ENCODE measurements around the gene SALL3.
"Not testable (repeated sequence)": the region's sequence is repeated elsewhere in the genome, so short reads cannot be mapped to it uniquely, and the experiment has no call there.

The SALL3 gene

DNA sequence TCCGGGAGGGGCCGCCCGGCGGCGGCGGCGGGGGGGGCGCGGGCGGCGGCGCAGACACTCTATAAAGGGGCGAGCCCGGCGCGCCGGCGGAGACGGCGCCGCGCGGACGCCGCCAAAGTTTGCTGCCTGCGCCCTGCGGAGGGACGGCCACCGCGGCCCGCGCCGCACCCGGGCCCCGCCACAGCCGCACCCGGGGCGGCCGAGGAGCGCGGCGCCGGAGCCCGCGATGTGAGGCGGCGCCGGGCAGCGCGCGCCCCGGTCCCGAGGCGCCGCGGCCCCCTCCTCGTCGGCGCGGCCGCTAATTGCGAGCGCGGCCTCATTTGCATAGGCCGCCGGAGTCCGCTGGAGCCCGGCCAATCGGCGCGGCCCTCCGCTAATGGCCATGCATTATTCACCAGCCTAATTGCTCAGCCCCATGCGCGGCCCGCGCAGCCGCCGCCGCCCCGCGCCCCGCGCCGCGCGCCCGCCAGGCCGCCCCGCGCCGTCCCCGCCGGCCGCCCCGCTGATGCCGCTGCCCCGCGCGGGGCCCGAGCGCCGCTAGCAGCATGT lies at the start of gene SALL3:
Gene SALL3, plus strand, starts transcription at position 89 of the 549 bp plus-strand sequence. Its CDS starts 457 bp downstream, at position 546.
- no peak for DNase-seq (ENCODE audit: low read depth)

DNA sequence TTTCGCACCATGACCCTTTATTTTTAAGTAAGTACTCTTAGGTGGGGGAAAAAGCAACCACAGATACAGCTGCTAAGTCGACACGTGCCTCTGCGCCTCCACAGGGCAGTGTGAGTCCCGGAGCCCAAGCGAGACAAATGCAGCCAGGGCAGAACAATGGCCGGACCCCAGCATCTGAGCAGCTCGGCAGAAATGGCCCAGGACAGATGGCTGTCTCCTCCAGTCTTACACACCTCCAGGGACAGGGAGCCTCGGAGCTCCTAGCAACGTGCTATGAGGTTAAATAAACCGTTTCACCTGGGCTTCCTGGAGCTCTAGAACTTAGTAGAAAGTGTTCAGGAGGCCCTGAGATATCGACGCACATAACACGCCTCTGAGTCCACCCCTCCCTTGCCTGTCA lies 47.3 kb upstream of the SALL3 start:
- DNase-seq (ENCODE audit: low read depth) = no peak

DNA sequence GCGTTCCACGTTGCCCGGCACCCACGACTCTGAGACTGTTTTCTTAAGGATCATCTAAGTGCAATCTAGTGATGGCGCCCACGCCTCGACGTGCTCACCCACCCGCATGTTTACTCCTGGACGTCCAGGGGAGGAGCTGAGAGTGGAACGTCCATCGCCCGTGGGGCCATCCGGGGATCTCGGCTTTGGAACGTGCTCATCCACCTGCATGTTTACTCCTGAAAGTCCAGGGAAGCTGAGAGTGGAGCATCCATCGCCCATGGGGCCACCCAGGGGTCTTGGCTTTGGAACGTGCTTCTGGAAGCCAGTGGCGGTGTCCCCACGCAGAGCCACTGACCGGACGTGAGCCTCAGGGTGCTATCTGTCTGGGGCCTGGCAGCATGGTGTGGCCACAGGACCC lies 45.6 kb upstream of the SALL3 start:
- no peak for DNase-seq (ENCODE audit: low read depth)

DNA sequence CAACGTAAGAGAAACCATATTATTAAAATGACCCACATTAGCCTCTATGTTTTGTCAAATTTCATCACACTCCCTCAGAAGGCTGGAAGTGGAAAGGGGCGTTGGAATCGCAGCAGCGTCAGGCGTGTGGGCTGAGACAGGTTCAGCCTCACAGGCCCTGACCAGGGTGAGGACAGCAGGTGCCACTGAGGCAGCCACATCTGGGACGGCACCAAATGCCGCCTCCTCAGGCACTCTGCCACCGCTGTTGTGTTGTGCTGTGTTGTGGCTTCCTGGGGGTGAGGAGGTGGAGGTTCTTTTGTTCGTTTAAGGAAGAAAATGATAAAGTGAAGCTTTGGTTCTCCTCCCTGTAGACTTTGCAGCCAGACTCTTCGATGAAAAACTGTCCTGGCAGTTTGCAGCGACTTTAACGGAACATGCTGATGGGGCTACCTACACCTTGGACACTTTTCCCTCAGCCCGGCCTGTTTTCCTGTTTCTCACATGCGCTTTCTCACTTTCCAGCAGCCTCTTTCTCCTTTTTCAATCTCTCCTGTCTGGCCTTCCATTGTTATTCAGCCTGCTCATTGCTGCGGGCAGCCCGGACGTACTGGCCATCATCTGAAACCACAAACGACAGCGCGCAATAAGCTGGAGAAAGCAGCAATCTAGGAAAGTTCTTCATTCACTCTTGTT lies 44.9 kb upstream of the SALL3 start:
- DNase-seq (ENCODE audit: low read depth) = no peak

DNA sequence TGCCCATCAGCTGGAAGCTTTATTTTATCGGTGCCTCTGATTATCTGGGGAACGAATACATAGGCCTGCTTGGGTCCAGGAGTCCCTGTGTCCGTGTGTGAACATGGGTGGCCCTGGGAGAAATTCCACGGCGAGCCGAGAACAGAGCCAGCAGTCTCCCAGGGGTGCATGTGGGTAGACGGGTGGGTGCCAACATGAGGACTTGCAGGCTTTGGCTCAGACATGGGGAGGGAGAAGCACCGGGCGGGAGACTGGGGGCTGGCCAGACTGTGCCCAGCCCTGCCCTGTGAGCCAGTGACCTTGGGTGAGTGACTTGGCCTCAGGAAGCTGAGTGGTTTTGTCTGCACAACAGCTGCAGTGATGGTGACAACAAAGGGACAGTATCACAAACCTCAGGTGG lies 44.2 kb upstream of the SALL3 start:
- no peak for DNase-seq (ENCODE audit: low read depth)

DNA sequence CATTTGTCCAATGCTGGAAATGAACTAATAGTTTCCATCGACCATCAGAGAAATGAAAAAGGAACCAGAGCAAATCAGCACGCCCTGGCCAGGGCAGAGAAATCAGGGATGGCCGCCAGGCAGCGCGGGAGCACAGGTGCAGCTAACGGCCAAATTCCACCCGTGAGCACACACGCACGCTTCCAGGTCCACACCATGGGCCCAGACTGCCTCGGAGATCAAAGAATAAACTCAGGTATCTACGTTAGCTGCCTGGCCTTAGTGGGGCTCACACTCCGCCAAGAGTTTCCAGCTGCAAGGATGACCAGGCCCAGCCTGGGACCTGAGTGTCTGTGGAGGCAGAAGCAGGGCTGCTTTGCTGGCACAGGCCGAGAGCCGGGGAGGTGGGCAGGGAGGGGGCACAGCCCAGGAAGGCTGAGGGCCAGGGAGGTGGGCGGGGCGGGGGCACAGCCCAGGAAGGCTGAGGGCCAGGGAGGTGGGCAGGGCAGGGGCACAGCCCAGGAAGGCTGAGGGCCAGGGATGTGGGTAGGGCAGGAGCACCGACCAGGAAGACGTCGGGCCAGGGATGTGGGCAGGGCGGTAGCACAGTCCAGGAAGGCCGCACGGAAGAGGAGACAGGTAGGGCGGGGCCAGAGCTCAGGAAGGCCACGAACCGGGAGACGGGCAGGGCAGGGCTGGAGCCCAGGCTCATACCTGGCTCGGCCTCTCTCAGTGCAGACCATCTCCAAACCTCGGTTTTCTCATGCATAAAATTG lies 43.2 kb upstream of the SALL3 start:
- no peak for DNase-seq (ENCODE audit: low read depth)

DNA sequence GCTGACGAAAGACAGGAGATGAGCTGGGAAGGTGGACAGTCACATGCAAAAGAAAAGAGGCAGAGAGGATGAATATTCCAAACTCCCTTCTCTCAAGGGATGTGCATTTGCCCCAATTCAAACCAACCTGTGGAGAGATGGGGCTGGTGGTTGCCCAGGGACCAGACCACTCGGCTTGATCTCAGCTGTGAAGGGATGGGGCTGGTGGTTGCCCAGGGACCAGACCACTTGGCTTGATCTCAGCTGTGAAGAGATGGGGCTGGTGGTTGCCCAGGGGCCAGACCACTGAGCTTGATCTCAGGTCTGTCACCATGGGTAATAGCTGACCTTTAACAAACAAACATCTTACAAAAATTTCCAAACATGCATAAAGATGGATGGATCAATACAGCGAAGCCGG lies 42.5 kb upstream of the SALL3 start:
- no peak for DNase-seq (ENCODE audit: low read depth)

DNA sequence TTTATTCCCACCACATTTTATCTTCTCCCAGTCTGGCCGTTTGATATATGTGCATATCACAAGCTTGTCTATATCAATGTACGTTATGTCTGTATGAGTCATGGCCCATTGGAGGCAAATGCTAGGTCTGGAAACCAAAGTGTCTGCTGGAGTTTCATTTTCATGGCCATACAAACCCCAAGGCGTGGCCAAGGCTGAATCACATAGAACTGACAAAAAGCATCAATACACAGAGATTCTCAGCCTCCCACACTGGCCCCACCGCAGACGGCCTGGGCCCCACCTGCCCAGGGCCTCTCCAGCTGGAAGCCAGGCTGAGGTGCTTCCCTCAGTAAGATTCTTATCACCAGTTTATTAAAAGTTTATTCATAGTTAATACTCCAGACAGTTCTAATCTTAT lies 40.5 kb upstream of the SALL3 start:
- no peak for DNase-seq (ENCODE audit: low read depth)

DNA sequence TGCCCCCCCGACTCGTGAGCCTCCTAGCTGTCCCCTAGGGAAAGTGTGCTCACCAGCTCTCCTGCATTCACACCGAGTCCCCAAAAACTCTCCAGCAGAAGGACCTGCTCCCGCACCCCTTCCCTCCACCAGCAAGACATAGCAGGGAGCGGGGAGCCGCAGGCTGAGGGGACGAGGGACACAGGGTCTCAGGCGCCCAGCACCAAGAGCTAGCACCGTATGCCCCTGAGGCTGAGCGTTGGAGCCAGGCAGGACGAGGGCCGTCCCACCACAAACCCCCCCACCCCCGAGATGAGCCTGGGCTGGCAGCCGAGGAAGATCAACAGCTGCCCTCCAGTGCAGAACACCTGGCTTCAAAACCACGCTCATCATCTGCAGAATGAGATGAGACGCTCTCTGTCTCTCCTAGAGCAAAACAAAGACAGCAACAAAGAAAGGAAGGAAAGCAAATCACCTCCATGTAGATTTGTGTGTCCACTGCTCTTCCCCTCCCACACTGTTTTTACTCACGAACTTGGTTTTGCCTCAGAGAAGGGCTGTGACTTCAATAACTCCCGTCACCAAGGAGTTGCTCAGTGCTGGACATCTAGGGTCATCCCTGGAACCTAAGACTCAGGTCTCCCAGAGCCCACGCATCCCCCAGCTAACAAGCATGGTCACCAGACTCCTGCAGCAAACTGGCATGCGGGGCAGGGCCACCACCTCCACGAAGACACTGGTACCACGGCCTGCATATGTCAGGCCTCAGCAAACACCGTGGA lies 39.7 kb upstream of the SALL3 start:
- no peak for DNase-seq (ENCODE audit: low read depth)

DNA sequence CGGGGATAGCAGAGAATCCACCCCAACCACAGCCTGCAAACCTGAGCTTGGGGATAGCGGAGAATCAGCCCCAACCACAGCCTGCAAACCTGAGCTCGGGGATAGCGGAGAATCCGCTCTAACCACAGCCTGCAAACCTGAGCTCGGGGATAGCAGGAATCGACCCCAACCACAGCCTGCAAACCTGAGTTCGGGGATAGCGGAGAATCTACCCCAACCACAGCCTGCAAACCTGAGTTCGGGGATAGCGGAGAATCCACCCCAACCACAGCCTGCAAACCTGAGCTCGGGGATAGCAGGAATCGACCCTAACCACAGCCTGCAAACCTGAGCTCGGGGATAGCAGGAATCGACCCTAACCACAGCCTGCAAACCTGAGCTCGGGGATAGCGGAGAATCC lies 37.4 kb upstream of the SALL3 start:
- DNase-seq (ENCODE audit: low read depth) = not testable (repeated sequence)

DNA sequence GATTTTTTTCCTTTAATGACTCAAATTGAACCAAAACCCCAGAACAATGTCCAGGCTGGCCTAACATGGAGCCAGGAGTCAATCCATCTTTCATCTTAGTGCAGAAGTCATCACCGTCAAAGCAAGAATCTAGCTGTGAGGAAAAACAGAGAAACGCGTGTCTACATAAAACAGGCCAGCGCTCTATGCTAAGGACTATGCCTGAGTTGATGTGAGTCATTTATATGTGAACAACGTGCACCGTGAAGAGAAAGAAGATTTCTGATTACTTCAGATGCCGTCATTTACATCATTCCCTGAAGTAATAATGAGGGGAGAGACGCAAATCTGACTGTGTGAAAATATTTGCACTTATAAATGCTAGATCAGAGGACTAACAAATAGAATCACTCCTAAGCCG lies 34.0 kb upstream of the SALL3 start:
- DNase-seq (ENCODE audit: low read depth) = no peak

DNA sequence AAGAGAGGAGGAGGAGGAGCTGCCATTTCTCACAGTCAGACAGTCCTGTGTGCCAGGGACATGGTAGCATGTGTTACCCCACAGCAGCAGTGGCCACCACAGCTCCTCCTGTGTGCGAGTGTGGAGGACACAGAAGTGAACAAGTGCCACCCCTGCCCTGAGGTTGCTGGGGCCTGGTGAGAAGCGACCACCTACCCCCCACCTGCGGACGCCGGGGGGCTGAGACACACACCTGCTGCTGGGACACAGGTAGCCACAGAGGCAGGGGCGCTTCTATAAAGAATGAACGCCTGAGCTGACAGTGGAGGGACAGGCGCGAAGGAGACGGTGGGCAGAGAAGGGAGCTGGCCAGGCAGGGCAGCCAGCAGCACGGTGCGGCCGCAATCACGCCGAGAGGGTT lies 32.3 kb upstream of the SALL3 start:
- DNase-seq (ENCODE audit: low read depth) = no peak

DNA sequence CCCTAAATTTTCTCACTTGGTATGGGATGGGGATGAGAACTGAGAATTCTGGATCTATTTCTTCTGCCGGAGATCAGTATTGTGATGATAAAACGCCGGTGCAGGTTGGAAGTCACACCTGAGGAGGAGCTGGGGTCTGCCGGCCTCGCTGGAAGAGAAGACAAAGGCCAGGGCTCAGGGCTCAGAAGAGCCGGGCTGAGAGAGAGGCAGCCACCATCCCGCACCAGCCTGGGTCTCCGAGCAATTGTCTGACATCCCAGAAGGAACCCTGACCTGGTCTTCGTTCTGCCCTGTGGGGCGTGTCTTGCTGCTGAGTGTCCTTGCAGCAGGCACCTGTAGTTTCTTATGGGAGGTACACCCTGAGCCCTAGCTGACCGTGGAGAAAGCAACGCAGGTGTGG lies 31.4 kb upstream of the SALL3 start:
- no peak for DNase-seq (ENCODE audit: low read depth)

DNA sequence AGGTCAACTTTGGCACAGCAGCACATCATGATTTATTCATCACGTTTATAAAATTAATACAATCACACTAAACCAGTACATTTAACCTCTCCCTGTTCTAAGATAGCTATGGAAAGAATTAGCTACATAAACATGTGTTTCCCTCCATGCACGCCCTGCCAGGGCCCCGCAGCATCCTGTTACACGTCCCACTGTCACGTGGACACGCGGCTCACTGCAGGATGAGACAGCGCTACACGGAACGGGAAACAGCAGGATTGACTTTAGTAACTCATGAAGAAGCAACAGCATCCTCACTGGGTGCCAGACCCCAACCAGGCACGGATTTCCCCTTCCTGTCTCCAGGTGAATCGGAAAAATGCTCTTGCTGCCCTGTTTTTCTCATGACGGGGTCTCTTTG lies 30.9 kb upstream of the SALL3 start:
- DNase-seq (ENCODE audit: low read depth) = no peak

DNA sequence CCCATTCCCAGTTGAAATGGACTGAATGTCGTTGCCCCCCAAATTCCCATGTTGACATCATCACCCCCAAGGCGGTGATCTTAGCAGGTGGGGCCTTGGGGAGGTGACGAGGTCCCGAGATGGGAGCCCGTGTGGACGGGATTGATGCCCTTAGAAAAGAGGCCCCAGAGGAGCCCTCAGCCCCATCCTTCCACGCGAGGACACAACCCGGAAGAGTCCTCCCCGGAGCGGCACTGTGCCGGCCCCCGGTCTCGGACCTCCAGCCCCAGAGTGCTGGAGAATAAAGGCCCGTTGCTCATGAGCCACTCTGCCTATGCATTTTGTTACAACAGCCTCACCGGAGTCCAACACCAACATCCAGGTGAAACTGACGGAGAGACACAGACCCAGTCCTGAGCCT lies 30.4 kb upstream of the SALL3 start:
- DNase-seq (ENCODE audit: low read depth) = no peak

DNA sequence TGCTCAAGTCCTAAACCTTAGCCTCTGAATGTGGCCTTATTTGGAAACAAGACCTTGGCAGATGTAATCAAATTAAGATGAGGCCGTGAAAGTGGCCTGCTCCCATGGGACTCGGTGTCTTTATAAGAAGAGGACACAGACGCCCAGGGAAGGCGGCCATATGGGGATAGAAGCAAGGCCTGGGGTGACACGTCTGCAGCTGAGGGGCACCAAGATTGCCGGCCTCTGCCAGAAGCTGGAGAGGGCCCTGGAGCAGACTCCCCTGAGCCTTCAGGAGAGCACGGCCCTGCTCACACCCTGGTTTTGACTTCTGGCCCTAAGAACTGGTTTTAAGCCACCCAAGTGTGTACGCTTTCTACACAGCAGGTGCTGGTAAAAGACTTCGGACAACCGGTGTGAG lies 29.2 kb upstream of the SALL3 start:
- DNase-seq (ENCODE audit: low read depth) = no peak

DNA sequence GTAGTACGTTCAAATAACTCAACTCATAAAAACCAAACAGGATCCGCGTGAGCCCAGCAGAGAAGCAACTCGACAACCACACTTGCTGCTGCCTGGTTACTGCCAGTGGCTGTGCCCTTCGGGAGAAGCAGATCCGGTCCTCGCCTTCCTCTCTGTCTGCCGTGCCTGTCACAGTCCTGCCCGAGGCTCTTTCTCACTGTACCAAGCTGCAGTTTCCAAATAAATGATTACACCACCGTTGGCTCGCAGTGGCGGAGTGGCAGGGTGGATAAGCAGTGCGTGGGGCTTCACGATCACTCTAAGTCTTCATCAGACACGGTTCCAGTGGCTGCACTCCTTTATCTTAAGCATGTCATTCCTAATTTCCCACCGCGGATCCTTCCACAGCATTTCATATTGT lies 26.1 kb upstream of the SALL3 start:
- no peak for DNase-seq (ENCODE audit: low read depth)

DNA sequence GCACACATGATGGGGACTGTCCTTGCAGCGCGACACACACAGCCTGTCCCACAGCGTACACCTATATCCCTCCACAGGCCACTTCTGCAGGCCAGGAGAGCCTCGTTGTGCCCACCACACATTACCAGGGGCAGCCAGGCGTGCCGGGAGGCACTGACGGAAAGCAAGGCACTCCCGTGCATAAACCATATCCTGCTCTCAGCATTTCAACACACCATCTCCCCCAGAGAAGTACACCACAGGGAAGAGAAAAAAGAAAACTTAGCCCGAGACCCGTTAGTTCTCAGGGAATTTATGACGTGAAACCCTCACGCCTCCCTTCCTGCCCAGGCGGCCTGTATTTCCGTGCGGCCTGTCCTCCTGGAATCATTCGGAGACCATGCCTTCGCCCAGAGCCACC lies 24.6 kb upstream of the SALL3 start:
- DNase-seq (ENCODE audit: low read depth) = no peak

DNA sequence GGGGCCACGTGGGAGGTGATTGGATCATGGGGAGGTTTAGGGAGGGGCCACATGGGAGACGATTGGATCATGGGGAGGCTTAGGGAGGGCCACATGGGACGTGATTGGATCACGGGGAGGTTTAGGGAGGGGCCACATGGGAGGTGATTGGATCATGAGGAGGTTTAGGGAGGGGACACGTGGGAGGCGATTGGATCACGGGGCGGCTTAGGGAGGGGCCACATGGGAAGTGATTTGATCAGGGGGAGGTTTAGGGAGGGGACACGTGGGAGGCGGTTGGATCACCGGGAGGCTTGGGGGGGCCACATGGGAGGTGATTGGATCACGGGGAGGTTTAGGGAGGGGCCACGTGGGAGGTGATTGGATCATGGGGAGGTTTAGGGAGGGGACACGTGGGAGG lies 22.5 kb upstream of the SALL3 start:
- DNase-seq (ENCODE audit: low read depth) = no peak

DNA sequence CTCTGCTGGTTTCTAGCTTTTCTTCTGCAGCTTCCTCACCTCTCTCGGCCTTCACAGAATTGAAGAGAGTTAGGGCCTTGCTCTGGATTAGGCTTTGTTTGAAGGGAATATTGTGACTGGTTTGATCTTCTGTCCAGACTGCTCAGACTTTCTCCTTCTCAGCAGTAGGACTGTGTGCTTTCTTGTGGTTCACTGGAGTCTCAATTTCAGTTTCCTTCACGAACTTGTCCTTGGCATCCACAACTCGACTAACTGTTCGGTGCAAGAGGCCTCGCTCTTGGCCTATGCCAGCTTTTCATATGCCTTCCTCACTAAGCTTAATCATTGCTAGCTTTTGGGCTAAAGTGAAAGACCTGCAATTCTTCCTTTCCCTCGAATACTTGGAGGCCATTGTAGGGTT lies 18.9 kb upstream of the SALL3 start:
- DNase-seq (ENCODE audit: low read depth) = no peak

DNA sequence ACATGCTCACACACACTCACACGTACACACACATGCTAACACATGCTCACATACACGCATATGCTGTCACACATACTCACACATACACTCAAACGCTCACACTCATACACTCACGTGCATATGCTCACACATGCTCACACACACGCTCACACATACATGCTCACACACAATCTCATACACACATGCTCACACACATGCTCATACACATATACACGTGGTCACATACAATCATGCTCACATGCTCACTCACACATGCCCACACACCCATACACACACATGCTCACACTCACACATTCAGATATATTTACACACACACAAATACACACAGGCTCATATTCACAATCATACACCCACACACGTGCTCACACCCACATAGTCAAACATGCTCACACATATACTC lies 17.5 kb upstream of the SALL3 start:
- no peak for DNase-seq (ENCODE audit: low read depth)

DNA sequence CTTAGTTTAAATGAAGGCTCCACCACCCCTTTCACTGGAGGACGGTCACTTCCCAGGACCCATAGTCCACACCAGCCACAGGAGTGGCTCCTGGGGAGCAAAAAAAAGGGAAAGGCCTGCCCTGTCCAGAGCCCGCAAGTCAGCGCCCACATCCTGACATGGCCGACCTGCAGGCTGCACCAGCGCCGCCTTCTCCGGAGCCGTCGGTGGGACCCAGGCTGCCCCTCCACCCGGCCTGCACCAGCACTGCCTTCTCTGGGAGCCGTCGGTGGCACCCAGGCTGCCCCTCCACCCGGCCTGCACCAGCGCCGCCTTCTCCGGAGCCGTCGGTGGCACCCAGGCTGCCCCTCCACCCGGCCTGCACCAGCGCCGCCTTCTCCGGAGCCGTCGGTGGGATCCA lies 14.9 kb upstream of the SALL3 start:
- DNase-seq (ENCODE audit: low read depth) = not testable (repeated sequence)

DNA sequence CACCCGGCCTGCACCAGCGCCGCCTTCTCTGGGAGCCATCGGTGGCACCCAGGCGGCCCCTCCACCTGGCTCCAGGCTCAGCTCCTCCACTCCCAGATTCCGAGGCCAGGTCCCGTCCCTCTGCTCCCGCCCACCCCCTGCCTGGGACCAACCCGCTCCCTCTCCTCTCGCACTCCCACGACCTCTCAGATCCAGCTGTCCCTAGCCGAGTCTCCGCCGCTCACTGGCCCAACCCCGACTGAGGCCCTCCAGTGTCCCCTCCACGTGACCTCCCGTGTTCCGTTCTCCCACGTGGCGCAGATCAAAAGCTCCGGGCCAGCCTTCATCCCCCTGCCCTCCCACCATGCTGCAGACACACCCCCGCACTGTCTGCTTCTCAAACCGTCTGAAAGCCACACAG lies 14.4 kb upstream of the SALL3 start:
- DNase-seq (ENCODE audit: low read depth) = no peak
